Activated CD4-positive, alpha-beta memory T cell treated with anti-CD3 and anti-CD28 coated beads, Interleukin-2, amount 10 ng/mL, durations not matched to agents 7 days and 5 days (primary cell): ENCODE results near the gene ABHD16B. TPM values are rescaled to one million over a fixed set of nuclear protein-coding genes. Genes with fewer than 3 reads are reported as not detected.

ENCODE experiments used
- CTCF ChIA-PET: fragments of 350-600 bp; sonication (Branson Sonifier 250); formaldehyde crosslinking; loops from one replicate; lab custom pipeline; 2021; ENCODE audit warnings: antibody characterized with exemption, inconsistent platforms; lab: Charles Lee
- POLR2A ChIA-PET: fragments of 350-600 bp; sonication (Branson Sonifier 250); formaldehyde crosslinking; loops from one replicate; lab custom pipeline; 2021; ENCODE audit warnings: antibody characterized with exemption; lab: Charles Lee
- DNase-seq: peaks from one replicate; pipeline ENCODE4 v3.0.0-alpha.2; 2020
- H3K27ac Mint-ChIP-seq: one replicate; pipeline ENCODE4 v1.8.0; 2021; ENCODE audit warnings: mild to moderate bottlenecking, mixed read lengths
- H3K27me3 Mint-ChIP-seq: one replicate; pipeline ENCODE4 v1.8.0; 2021; ENCODE audit warnings: mixed read lengths
- H3K36me3 Mint-ChIP-seq: one replicate; pipeline ENCODE4 v1.8.0; 2021; ENCODE audit warnings: low read depth, mixed read lengths
- H3K4me1 Mint-ChIP-seq: one replicate; pipeline ENCODE4 v1.8.0; 2021; ENCODE audit warnings: mixed read lengths
- H3K4me3 Mint-ChIP-seq: one replicate; pipeline ENCODE4 v1.8.0; 2021; ENCODE audit warnings: mild to moderate bottlenecking, mixed read lengths
- H3K9me3 Mint-ChIP-seq: one replicate; pipeline ENCODE4 v1.8.0; 2021; ENCODE audit warnings: mixed read lengths
- total RNA-seq, 2 experiments: library from RNA; stranded (reverse); gene quantifications; one replicate each; pipeline ENCODE4 v1.2.3, GENCODE V29; 2021

ABHD16B gene
- total RNA-seq, 2 experiments from 2014 or later: not detected

DNA sequence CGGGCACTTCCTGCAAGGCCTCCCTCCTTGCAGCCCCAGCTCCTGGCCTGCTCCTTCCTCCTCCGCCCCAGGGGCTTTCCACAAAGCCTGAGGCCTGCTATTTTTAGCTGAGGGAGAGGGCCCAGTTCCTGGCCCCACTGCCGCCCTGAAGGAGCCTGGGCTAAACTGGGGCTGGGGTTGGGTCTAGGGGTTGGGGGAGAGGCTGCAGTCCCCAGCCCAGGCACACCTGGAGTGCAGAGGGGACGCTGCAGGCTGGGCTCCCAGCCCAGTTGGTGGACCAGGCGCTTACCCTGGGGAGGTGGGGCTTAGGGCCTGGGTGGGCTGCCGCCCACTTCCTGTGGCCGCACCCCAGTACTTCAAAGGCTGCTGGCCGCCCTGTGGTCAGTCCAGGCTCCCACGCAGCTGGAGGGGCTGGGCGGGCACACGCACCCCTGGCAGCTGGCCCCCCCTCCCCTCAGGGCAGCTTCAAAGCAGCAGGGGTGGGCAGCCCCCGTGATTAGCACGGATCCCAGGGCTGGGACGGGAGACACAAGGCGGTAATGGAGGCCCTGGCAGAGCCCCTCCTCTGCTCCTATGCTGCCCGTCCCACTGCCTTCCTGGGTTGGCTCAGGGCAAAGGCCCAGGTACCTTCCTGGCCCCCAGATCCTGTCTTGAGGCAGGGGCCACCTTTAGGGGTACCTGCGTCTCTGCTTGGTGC is 7.1 kb upstream of the ABHD16B start:
- Mint-ChIP-seq H3K36me3 (no peaks in the 10 kb centered on the region), H3K4me1 (peaks cover 22% of the 10 kb centered on the region), H3K27ac (no peak overlapping the region), H3K27me3 (peaks cover 15% of the 10 kb centered on the region), H3K9me3 (no peaks in the 10 kb centered on the region), H3K4me3 (no peak overlapping the region)
- DNase-seq: no peak
- ChIA-PET CTCF (no interaction called here), POLR2A (interaction anchor here (1.9 kb wide), 1 partner anchor 11 kb away, joined by 9 read pairs; the partner anchor contains the start of gene TPD52L2)

DNA sequence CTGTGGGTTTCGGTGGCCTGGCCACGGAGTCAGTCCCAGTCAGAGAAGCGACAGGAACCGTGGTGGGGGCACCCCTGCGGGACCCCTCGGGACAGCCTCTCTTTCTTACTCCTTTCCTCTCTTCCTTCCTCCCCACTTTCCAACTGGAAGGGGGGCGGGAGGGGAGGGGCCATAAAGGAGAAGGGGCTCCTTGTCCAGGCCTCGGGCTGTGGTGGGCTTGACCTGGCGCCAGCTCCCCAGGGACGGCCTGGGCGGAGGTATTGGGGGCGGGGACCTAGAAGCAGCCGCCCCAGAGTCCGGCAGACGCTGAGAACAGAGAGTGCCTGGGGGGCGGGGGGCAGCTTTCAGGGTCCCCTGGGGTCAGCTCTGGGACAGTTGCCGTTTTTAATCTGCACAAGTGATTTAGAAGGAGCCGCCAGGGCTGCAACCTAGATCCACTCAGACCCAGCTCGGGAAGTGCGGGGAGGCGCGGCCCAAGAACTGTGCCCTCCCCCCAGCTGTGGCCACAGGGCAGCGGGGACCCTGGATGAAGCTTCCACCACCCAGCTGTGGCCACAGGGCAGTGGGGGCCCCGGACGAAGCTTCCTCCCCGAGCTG is 6.4 kb upstream of the ABHD16B start:
- H3K27ac Mint-ChIP-seq: no peak overlapping the region
- H3K9me3 Mint-ChIP-seq: no peaks in the 10 kb centered on the region
- peaks cover 15% of the 10 kb centered on the region for H3K27me3 Mint-ChIP-seq
- ChIA-PET CTCF (interaction anchor here (0.6 kb wide), 1 partner anchor 1066 kb away, joined by 3 read pairs; no protein-coding TSS in a partner anchor), POLR2A (interaction anchor here (0.9 to 1.9 kb wide), 2 partner anchors 11 to 334 kb away, joined by 4 to 9 read pairs; partner anchors contain the start of genes PPDPF and TPD52L2)
- peaks cover 27% of the 10 kb centered on the region for H3K4me1 Mint-ChIP-seq
- H3K4me3 Mint-ChIP-seq: no peak overlapping the region
- no peaks in the 10 kb centered on the region for H3K36me3 Mint-ChIP-seq
- no peak for DNase-seq

- Mint-ChIP-seq H3K36me3 (peaks cover 1% of the 10 kb centered on the region), H3K4me3 (no peak overlapping the region), H3K4me1 (peaks cover 25% of the 10 kb centered on the region), H3K27me3 (peaks cover 13% of the 10 kb centered on the region), H3K9me3 (no peaks in the 10 kb centered on the region), H3K27ac (no peak overlapping the region)
- DNase-seq: no peak
- ChIA-PET CTCF (interaction anchor here (0.6 kb wide), 1 partner anchor 1066 kb away, joined by 3 read pairs; no protein-coding TSS in a partner anchor), POLR2A (interaction anchor here (0.9 to 1.9 kb wide), 2 partner anchors 10 to 335 kb away, joined by 4 to 9 read pairs; partner anchors contain the start of genes PPDPF and TPD52L2)
Observed at GRCh38 chr20:63855363-63856097, 5.8 kb upstream of the ABHD16B start.

DNA sequence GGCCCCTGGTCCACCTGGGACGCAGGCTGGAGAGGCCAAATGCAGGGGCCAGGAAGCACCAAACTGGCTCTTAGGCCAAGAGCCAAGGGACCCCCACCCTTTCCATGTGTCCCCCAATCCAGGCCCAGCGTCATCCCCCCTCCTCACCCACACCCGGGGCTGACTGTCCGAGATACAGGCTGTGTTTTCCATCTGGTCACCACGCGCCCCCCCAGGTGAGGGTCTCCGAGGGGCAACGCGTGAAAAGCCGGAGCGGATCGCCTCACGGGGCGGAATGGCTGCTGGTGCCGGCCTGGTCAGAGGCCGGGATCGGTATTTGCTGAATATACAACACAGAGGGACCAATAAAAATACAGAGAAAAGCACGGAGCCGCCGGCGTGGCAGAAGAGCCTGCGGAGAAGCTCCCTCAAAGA is 5.2 kb upstream of the ABHD16B start:
- H3K27me3 Mint-ChIP-seq: peaks cover 7% of the 10 kb centered on the region
- no peak for DNase-seq
- H3K4me1 Mint-ChIP-seq: peaks cover 20% of the 10 kb centered on the region
- ChIA-PET CTCF (no interaction called here), POLR2A (no interaction called here)
- H3K4me3 Mint-ChIP-seq: no peak overlapping the region
- H3K9me3 Mint-ChIP-seq: no peaks in the 10 kb centered on the region
- H3K27ac Mint-ChIP-seq: no peak overlapping the region
- H3K36me3 Mint-ChIP-seq: peaks cover 7% of the 10 kb centered on the region

GRCh38 chr20:63857764-63858392 is 3.4 kb upstream of the ABHD16B start:
- Mint-ChIP-seq H3K4me1 (peaks cover 16% of the 10 kb centered on the region), H3K4me3 (no peak overlapping the region), H3K27ac (no peak overlapping the region), H3K27me3 (no peaks in the 10 kb centered on the region), H3K36me3 (peaks cover 7% of the 10 kb centered on the region), H3K9me3 (no peaks in the 10 kb centered on the region)
- ChIA-PET POLR2A (interaction anchor here (1.1 to 1.3 kb wide), 2 partner anchors 10 to 74 kb away, joined by 3 to 4 read pairs; no protein-coding TSS in a partner anchor), CTCF (no interaction called here)
- no peak for DNase-seq

GRCh38 chr20:63858393-63859165 is 2.7 kb upstream of the ABHD16B start:
- H3K4me1 Mint-ChIP-seq: peaks cover 23% of the 10 kb centered on the region
- no peaks in the 10 kb centered on the region for H3K27me3 Mint-ChIP-seq
- peaks cover 14% of the 10 kb centered on the region for H3K36me3 Mint-ChIP-seq
- no peak overlapping the region for H3K27ac Mint-ChIP-seq
- H3K4me3 Mint-ChIP-seq: no peak overlapping the region
- H3K9me3 Mint-ChIP-seq: no peaks in the 10 kb centered on the region
- ChIA-PET POLR2A (interaction anchor here (1.1 to 1.3 kb wide), 2 partner anchors 11 to 75 kb away, joined by 3 to 4 read pairs; no protein-coding TSS in a partner anchor), CTCF (no interaction called here)
- DNase-seq: no peak

GRCh38 chr20:63859166-63859699 is 2.1 kb upstream of the ABHD16B start:
- H3K36me3 Mint-ChIP-seq: peaks cover 19% of the 10 kb centered on the region
- H3K4me3 Mint-ChIP-seq: no peak overlapping the region
- DNase-seq: no peak
- no peaks in the 10 kb centered on the region for H3K27me3 Mint-ChIP-seq
- POLR2A ChIA-PET: no interaction called here
- peaks cover 29% of the 10 kb centered on the region for H3K4me1 Mint-ChIP-seq
- no peak overlapping the region for H3K27ac Mint-ChIP-seq
- no peaks in the 10 kb centered on the region for H3K9me3 Mint-ChIP-seq
- CTCF ChIA-PET: no interaction called here

DNA sequence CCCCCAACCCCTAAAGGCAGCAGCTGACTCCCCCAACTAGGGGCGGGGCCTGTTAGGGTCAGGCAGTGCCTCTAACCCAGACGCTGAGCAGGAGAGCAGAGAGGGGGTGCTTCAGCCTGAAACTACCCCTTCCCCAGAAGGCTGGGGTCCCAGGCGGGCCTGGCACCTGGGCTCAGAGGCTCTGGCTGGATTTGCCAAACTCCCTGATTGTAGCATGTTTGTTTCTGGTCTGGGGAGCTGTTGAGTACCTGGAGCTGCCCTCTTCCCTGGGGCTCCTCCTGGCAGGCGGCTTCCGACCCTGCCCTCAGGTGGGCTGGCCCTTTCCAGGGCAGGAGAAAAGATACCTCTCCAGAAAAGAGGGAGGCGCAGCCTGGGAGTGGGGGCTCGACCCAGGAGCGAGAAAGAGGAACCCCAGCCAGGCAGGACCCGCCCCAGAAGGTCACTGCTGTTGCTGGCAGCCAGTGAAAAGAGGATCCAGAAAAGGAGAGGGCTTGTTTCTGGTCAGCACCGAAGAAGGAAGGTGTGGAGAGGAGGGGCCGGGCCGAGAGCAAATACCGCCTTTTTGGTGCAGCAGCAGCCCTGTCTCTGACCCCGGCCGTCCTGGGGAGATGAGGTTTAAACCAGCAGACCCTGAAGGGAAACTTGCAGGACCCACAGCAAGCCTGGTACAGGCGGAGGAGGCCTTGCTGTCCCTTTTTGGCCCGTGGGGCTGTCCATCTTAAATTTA is 810 bp upstream of the ABHD16B start:
- POLR2A ChIA-PET: no interaction called here
- H3K27ac Mint-ChIP-seq: no peak overlapping the region
- H3K36me3 Mint-ChIP-seq: peaks cover 19% of the 10 kb centered on the region
- H3K9me3 Mint-ChIP-seq: no peaks in the 10 kb centered on the region
- CTCF ChIA-PET: no interaction called here
- peaks cover 31% of the 10 kb centered on the region for H3K4me1 Mint-ChIP-seq
- H3K4me3 Mint-ChIP-seq: no peak overlapping the region
- no peaks in the 10 kb centered on the region for H3K27me3 Mint-ChIP-seq
- DNase-seq: no peak

DNA sequence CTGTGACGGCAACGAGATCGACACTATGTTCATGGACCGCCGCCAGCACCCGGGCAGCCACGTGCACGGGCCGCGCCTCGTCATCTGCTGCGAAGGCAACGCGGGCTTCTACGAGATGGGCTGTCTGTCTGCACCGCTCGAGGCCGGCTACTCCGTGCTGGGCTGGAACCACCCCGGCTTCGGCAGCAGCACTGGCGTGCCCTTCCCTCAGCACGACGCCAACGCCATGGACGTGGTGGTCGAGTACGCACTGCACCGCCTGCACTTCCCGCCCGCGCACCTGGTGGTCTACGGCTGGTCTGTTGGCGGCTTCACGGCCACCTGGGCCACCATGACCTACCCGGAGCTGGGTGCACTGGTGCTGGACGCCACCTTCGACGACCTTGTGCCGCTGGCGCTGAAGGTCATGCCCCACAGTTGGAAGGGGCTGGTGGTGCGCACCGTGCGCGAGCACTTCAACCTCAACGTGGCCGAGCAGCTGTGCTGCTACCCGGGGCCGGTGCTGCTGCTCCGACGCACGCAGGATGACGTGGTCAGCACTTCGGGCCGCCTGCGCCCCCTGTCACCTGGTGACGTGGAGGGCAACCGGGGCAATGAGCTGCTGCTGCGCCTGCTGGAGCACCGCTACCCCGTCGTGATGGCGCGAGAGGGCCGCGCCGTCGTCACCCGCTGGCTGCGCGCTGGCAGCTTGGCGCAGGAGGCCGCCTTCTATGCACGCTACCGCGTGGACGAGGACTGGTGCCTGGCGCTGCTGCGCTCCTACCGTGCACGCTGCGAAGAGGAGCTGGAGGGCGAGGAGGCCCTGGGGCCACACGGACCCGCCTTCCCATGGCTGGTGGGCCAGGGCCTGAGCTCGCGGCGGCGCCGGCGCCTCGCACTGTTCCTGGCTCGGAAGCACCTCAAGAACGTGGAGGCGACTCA is 943 bp downstream of the ABHD16B start:
- peaks cover 19% of the 10 kb centered on the region for H3K36me3 Mint-ChIP-seq
- H3K9me3 Mint-ChIP-seq: no peaks in the 10 kb centered on the region
- no peak overlapping the region for H3K4me3 Mint-ChIP-seq
- DNase-seq: no peak
- no peaks in the 10 kb centered on the region for H3K27me3 Mint-ChIP-seq
- POLR2A ChIA-PET: interaction anchor here (1.3 kb wide), 1 partner anchor 33 kb away, joined by 3 read pairs; no protein-coding TSS in a partner anchor
- no peak overlapping the region for H3K27ac Mint-ChIP-seq
- peaks cover 41% of the 10 kb centered on the region for H3K4me1 Mint-ChIP-seq
- CTCF ChIA-PET: interaction anchor here (3.8 kb wide), 1 partner anchor 324 kb away, joined by 24 read pairs; the partner anchor contains the start of gene PTK6

- POLR2A ChIA-PET: interaction anchor here (0.9 to 3.3 kb wide), 13 partner anchors 11 to 326 kb away, joined by 3 to 35 read pairs (median 14); partner anchors contain the start of genes ARFRP1, DNAJC5, GMEB2 and LIME1
- Mint-ChIP-seq H3K27me3 (no peaks in the 10 kb centered on the region), H3K36me3 (peaks cover 22% of the 10 kb centered on the region), H3K4me3 (peak overlapping the region; percentile 83), H3K27ac (peak overlapping the region; percentile 88), H3K9me3 (no peaks in the 10 kb centered on the region), H3K4me1 (peaks cover 43% of the 10 kb centered on the region)
- DNase-seq: no peak
- CTCF ChIA-PET: interaction anchor here (0.5 to 3.8 kb wide), 11 partner anchors 10 to 367 kb away, joined by 3 to 29 read pairs (median 5); partner anchors contain the start of genes ARFRP1, DNAJC5, PTK6 and UCKL1
Observed at GRCh38 chr20:63863021-63863797, 1.9 kb downstream of the ABHD16B start.
